DMS 273 treated with DMSO at 0.1 percent for 48 hours (cell line): ENCODE data around the gene SYTL5.
A peak's percentile ranks its signal among the peaks of the same experiment; 100 is the strongest.
"Not testable (repeated sequence)": the region's sequence is repeated elsewhere in the genome, so short reads cannot be mapped to it uniquely, and the experiment has no call there.

Experiments
- DNase-seq: peaks from one replicate; lab custom pipeline; 2025; lab: John Stamatoyannopoulos, UW

Gene SYTL5

DNA sequence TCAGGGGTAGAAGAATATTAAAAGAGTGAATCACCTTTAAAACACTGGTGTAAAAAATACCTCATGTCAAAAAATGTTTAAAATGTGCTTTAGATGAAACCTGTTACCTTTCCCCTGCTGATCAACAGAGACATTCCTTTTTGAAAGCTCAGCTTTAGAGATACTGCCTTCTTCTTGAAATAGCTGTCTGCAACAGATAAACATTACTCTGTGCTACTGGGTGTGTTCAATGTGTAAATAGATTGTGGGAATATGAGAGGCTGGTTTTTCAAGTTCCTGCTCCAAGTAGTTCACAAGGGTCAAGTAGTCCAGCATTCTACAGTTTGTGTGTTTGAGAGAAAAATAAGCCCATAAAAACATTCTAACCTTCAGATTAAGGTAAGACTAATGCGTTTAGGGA, at the start of gene SYTL5:
Gene SYTL5 (plus strand): TSS at position 263 of the 400 bp plus-strand sequence. CDS start 27,337 bp downstream, outside the sequence.
- DNase-seq, result no peak

GRCh38 chrX:37958525-37959211, 47.7 kb upstream of the SYTL5 start:
- no peak for DNase-seq

GRCh38 chrX:37959212-37960021, 46.9 kb upstream of the SYTL5 start:
- DNase-seq, result no peak

- no peak for DNase-seq
Observed at GRCh38 chrX:37961118-37961517, 45.2 kb upstream of the SYTL5 start.

DNA sequence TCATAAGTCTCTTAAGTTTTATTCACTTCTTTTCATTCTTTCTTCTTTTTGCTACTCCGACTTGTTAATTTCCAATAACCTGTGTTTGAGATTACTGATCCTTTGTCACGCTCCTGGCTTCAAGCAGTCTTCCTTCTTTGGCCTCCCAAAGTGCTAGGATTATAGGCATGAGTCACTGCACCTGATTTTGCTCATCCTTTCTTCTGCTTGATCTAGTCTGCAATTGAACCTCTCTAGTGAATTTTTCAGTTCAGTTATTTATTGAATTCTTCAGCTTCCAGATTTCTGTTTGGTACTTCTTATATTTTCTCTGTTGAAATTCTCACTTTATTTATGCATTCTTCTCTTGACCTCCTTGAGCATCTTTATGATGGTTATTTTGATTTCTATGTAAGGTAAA, 38.6 kb upstream of the SYTL5 start:
- DNase-seq, result no peak

- no peak for DNase-seq
Observed at GRCh38 chrX:37975421-37975820, 30.9 kb upstream of the SYTL5 start.

GRCh38 chrX:37976153-37976552, 30.2 kb upstream of the SYTL5 start:
- DNase-seq, result no peak

DNA sequence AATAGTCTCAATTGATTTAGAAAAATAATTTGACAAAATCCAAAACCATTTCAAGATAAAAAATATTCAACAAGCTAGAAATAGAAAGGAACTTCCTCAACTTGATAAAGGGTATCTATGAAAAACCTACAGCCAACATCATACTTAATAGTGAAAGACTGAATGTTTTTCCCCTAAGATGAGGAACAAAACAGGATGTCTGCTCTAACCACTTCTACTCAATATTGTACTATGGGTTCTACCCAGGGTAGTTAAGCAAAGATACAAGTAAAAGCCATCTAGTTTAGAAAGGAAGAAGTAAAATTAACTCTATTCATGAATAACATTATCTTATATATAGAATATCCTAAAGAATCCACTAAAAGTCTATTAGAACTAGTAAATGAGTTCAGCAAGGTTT, 21.5 kb upstream of the SYTL5 start:
- no peak for DNase-seq

- DNase-seq, result no peak
Observed at GRCh38 chrX:37986893-37987292, 19.5 kb upstream of the SYTL5 start.

DNA sequence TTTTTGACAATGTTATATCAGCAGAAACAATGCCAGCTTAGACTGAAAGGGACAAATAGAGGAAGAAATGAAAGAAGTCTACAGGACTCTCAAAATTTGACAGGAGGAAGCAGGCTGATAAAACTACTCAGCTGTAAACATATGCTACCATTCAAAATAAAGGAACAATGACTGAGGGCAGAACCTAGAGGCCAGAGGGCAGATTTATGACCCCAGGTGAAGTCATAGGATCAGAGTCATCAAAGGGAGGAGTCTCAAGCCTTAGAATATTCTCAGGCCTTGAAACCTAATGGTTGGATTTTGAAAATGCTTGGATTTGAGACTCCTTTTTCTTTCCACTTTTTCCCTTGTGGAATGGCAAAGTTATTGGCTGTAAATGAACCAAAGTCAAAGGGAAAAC, 17.0 kb upstream of the SYTL5 start:
- no peak for DNase-seq

DNA sequence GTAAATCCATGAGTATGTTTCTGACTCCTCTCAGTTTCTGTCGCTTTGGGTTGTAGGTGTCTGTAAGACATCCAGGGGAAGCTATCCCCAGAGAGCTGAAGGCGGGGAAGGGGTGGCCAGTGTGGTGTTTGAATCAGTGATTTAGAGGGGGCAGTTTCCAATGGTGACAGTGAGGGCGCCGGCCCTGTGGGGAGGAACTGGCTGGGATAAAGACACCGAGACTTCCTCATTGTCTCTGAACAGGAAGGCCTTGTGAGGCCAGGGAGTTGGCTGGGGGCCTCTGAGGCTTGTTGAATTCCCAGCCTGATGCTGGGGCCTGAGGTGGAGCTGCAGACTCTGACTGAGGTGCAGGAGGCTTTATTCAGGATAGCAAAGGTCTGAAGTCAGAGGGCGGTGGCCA, 15.1 kb upstream of the SYTL5 start:
- not testable (repeated sequence) for DNase-seq

GRCh38 chrX:37993176-37993575, 13.2 kb upstream of the SYTL5 start:
- DNase-seq, result no peak

- DNase-seq, result peak; percentile 31
Observed at GRCh38 chrX:37993837-37994619, 12.3 kb upstream of the SYTL5 start.

DNA sequence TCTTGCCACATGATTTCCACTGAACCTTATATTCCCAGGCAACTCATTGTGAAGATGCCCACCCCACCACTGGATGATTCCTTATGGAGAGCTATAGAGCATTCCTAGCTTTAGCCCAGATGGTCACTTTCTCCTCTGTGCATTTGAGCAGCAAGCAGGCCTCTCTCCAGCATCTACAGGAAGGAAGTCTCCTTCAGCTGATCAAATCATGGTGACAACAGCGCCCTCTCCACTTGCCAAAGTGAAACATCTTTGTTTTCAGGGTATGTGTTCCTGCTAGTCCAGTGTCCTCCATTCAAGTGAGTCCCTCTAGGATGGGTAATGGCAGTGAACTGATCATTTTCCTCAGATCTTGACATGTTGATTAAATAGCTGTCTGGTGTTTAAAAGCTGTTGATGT, 10.9 kb upstream of the SYTL5 start:
- no peak for DNase-seq

GRCh38 chrX:37997096-37997495, 9.3 kb upstream of the SYTL5 start:
- no peak for DNase-seq

- DNase-seq, result no peak
Observed at GRCh38 chrX:37998586-37999262, 7.6 kb upstream of the SYTL5 start.

- no peak for DNase-seq
Observed at GRCh38 chrX:38000706-38001105, 5.6 kb upstream of the SYTL5 start.

GRCh38 chrX:38004046-38004445, 2.3 kb upstream of the SYTL5 start:
- DNase-seq, result no peak

DNA sequence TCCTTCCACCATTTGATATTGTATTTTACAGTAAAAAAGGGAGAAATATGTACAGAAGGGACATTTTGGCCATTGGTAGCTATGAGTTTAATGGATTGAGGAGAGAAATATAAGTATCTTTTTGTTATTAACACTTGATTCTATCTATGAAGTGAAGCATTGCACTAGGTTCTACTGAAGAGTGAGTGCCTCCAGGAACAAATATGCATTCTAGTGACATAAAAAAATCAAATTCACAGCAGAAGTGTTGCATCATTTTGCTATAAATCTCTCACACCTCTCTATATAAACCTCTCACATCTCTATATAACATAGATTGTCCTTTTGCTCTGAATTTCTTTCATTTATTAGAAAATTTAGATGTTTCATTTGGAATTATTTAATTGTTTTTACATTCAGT, 425 bp downstream of the SYTL5 start:
- no peak for DNase-seq

GRCh38 chrX:38008658-38009057, 2.3 kb downstream of the SYTL5 start:
- no peak for DNase-seq

GRCh38 chrX:38009641-38010040, 3.3 kb downstream of the SYTL5 start:
- DNase-seq, result no peak

- DNase-seq, result no peak
Observed at GRCh38 chrX:38018766-38019425, 12.5 kb downstream of the SYTL5 start.
